Lung (tissue), 12 donors: ENCODE results near the gene FBXW2. TPM values are rescaled to one million over a fixed set of nuclear protein-coding genes. Genes with fewer than 3 reads are reported as not detected.

ENCODE experiments used
- ATAC-seq: fragments of 200-7000 bp; cut with Tn5 transposase; one replicate; pipeline ENCODE4 v1.9.1; 2020; ENCODE audit warnings: moderate number of reproducible peaks; ENCODE audit not compliant: insufficient read depth, low FRiP score
- DNase-seq, 3 donors: peaks; one replicate each; pipeline ENCODE4 v3.0.0-alpha.2; 2013 to 2017
- H3K27ac ChIP-seq, 2 donors: one replicate each; pipeline ENCODE4 v1.5.1; 2013; ENCODE audit warnings: mild to moderate bottlenecking in 2 of 2, moderate library complexity in 2 of 2, control low read depth in 1 of 2, inconsistent platforms in 1 of 2, low read depth in 1 of 2, low read length in 1 of 2
- H3K27me3 ChIP-seq, 3 donors: one replicate each; pipeline ENCODE4 v1.5.1; 2013; ENCODE audit warnings: low read length in 2 of 3; ENCODE audit not compliant: control insufficient read depth in 3 of 3, insufficient read depth in 3 of 3
- H3K36me3 ChIP-seq, 4 donors: one replicate each; pipeline ENCODE4 v1.5.1; 2013; ENCODE audit warnings: low read length in 4 of 4, mild to moderate bottlenecking in 1 of 4, moderate library complexity in 1 of 4; ENCODE audit not compliant: control insufficient read depth in 4 of 4, insufficient read depth in 4 of 4
- H3K4me1 ChIP-seq, 5 donors: one replicate each; pipeline ENCODE4 v1.5.1; 2013; ENCODE audit warnings: low read length in 5 of 5, mild to moderate bottlenecking in 2 of 5, moderate library complexity in 1 of 5; ENCODE audit not compliant: control insufficient read depth in 5 of 5, insufficient read depth in 5 of 5
- H3K4me3 ChIP-seq: one replicate; pipeline ENCODE4 v1.5.1; 2013; ENCODE audit warnings: mild to moderate bottlenecking, control low read depth, moderate library complexity
- H3K9ac ChIP-seq, 2 donors: one replicate each; pipeline ENCODE4 v1.5.1; 2013; ENCODE audit warnings: low read length in 2 of 2, control low read depth in 1 of 2; ENCODE audit not compliant: insufficient read depth in 1 of 2
- H3K9me3 ChIP-seq, 4 donors: one replicate each; pipeline ENCODE4 v1.5.1; 2013; ENCODE audit warnings: low read length in 3 of 4, mild to moderate bottlenecking in 1 of 4, moderate library complexity in 1 of 4; ENCODE audit not compliant: control insufficient read depth in 4 of 4, insufficient read depth in 3 of 4
- WGBS, 2 donors: extraction: QIAGEN DNeasy Blood & Tissue Kit; methylation state at CpG; one replicate each; pipeline ENCODE4 v1.1.7; 2013; 5-methylcytosine and 5-hydroxymethylcytosine counted together
- polyA plus RNA-seq, 2 donors: library from polyadenylated mRNA; stranded (reverse); fragments of 200-250 nt; gene quantifications; one replicate each; pipeline ENCODE4 v1.2.1, GENCODE V29; 2013
- total RNA-seq, 2 donors: library from RNA; depleted of rRNA in 1 of 2; stranded (reverse); fragments of >200 nt in 1 of 2; gene quantifications; one replicate each; pipeline ENCODE4 v1.2.1, GENCODE V29; 2014 to 2021
- TF ChIP-seq, protein P1 (sequence below): IDR thresholded peaks from 2 replicates; pipeline ENCODE4 v1.5.1; 2012; ENCODE audit warnings: mild to moderate bottlenecking; ENCODE audit errors: control extremely low read depth, extremely low read depth
- donor health status: control.
- donor health status: control.
- donor health status: Bipolar disorder and iron deficiency.
- donor health status: healthy.
- donor health status: DM: yes; HTN: yes; CAD: no.

FBXW2 gene
- total and polyA plus RNA-seq, 4 donors = 12.9 to 86.5 (median 48.2) TPM

GRCh38 chr9:120724757-120725400 lies 68.3 kb downstream of the FBXW2 start:
- Histone ChIP-seq H3K27me3 (no peaks in the 10 kb centered on the region), H3K9me3 (no peaks in the 10 kb centered on the region), H3K9ac (no peak overlapping the region), H3K4me1 (peaks cover 0 to 6% (median 0%) of the 10 kb centered on the region in 5 donors), H3K36me3 (no peaks in the 10 kb centered on the region), H3K27ac (peak overlapping the region in 1 of 2 donors; percentile 30), H3K4me3 (no peak overlapping the region)
- ATAC-seq = peak; percentile 20
- DNase-seq = no peak
- WGBS, 2 donors = 54 to 61% methylated on average over 1 of the region's 1 CpG
- TF ChIP-seq, protein P1, sequence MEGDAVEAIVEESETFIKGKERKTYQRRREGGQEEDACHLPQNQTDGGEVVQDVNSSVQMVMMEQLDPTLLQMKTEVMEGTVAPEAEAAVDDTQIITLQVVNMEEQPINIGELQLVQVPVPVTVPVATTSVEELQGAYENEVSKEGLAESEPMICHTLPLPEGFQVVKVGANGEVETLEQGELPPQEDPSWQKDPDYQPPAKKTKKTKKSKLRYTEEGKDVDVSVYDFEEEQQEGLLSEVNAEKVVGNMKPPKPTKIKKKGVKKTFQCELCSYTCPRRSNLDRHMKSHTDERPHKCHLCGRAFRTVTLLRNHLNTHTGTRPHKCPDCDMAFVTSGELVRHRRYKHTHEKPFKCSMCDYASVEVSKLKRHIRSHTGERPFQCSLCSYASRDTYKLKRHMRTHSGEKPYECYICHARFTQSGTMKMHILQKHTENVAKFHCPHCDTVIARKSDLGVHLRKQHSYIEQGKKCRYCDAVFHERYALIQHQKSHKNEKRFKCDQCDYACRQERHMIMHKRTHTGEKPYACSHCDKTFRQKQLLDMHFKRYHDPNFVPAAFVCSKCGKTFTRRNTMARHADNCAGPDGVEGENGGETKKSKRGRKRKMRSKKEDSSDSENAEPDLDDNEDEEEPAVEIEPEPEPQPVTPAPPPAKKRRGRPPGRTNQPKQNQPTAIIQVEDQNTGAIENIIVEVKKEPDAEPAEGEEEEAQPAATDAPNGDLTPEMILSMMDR = no peak

- ATAC-seq (no peak), DNase-seq (peak; percentile 26 to 56 (median 50))
- TF ChIP-seq, protein P1 = no peak
- WGBS, 2 donors = 51 to 84% methylated on average over 3 of the region's 3 CpGs
- no peaks in the 10 kb centered on the region for H3K27me3 ChIP-seq
- H3K27ac ChIP-seq = no peak overlapping the region
- H3K4me1 ChIP-seq = no peaks in the 10 kb centered on the region
- H3K9me3 ChIP-seq = no peaks in the 10 kb centered on the region
- no peaks in the 10 kb centered on the region for H3K36me3 ChIP-seq
- no peak overlapping the region for H3K4me3 ChIP-seq
- H3K9ac ChIP-seq = no peak overlapping the region
Measured at GRCh38 chr9:120723565-120723964, 69.7 kb downstream of the FBXW2 start.

- WGBS, 2 donors = 96 to 98% methylated on average over 4 of the region's 4 CpGs
- H3K27me3 ChIP-seq = no peaks in the 10 kb centered on the region
Measured at GRCh38 chr9:120720404-120720803, 72.8 kb downstream of the FBXW2 start.

More at GRCh38 chr9:120720404-120720803, 72.8 kb downstream of the FBXW2 start:
- Histone ChIP-seq H3K9ac (no peak overlapping the region), H3K27ac (no peak overlapping the region), H3K4me1 (peaks cover 0 to 4% (median 0%) of the 10 kb centered on the region in 5 donors), H3K36me3 (no peaks in the 10 kb centered on the region), H3K4me3 (no peak overlapping the region), H3K9me3 (no peaks in the 10 kb centered on the region)
- ATAC-seq = no peak
- TF ChIP-seq, protein P1 = no peak
- no peak for DNase-seq
